Lower leg skin (tissue), 4 donors: Measurements from ENCODE around the gene TRMU. TPM values are rescaled to one million over a fixed set of nuclear protein-coding genes. Genes with fewer than 3 reads are reported as not detected.

ENCODE experiments used
- DNase-seq, 2 donors: peaks; one replicate each; pipeline ENCODE4 v3.0.0-alpha.2; 2019; ENCODE audit warnings: low spot score in 2 of 2
- H3K4me3 ChIP-seq: fragments of 200-600 bp; sonication (generic); 2 replicates; pipeline ENCODE4 v1.5.1; 2017; ENCODE audit warnings: mild to moderate bottlenecking, low read depth; ENCODE audit not compliant: poor library complexity, severe bottlenecking
- CTCF ChIP-seq, 3 donors: fragments of 450-650 bp; IDR thresholded peaks; one replicate each; pipeline ENCODE4 v1.5.1; 2016; ENCODE audit warnings: antibody characterized with exemption in 3 of 3, mild to moderate bottlenecking in 3 of 3, moderate library complexity in 2 of 3
- POLR2A ChIP-seq, 2 donors: fragments of 450-650 bp; IDR thresholded peaks; one replicate each; pipeline ENCODE4 v1.6.1; 2016 to 2017; ENCODE audit warnings: antibody characterized with exemption in 2 of 2, mild to moderate bottlenecking in 1 of 2, moderate library complexity in 1 of 2
- WGBS, 2 donors: methylation state at CpG; one replicate each; pipeline ENCODE4 v1.1.5; 2018; 5-methylcytosine and 5-hydroxymethylcytosine counted together
- intact Hi-C: fragments of 100-400 bp; cut with DNase I; formaldehyde crosslinking; loops from one replicate; pipeline ENCODE4 v1.15.0; 2023; ENCODE audit warnings: low total_unique reads
- total RNA-seq, 4 donors: library from RNA; depleted of rRNA; stranded (reverse); fragments of >200 nt; gene quantifications; one replicate each; pipeline ENCODE4 v1.1.0, GENCODE V29; 2016

The TRMU gene
- total RNA-seq, 4 donors from 2014 or later, result 26.8 to 43.5 (median 32.7) TPM

GRCh38 chr22:46331496-46331895 is 4.0 kb upstream of the TRMU start:
- 94 to 96% methylated on average over 22 to 23 of the region's 23 CpGs for WGBS, 2 donors
- TF ChIP-seq CTCF (IDR thresholded peaks at IDR 0.05), result no peak
- no peak for TF ChIP-seq POLR2A (IDR thresholded peaks at IDR 0.05)
- intact Hi-C loops, result no loop called here
- no peak overlapping the region for H3K4me3 ChIP-seq
- DNase-seq, result no peak

GRCh38 chr22:46336119-46337078 is 885 bp downstream of the TRMU start:
- TF ChIP-seq CTCF (IDR thresholded peaks at IDR 0.05) (no peak), POLR2A (IDR thresholded peaks at IDR 0.05) (no peak)
- H3K4me3 ChIP-seq, result peak overlapping the region; percentile 87
- DNase-seq, result no peak
- intact Hi-C loops, result no loop called here
- 6 to 17% methylated on average over 26 to 40 of the region's 42 CpGs for WGBS, 2 donors

DNA sequence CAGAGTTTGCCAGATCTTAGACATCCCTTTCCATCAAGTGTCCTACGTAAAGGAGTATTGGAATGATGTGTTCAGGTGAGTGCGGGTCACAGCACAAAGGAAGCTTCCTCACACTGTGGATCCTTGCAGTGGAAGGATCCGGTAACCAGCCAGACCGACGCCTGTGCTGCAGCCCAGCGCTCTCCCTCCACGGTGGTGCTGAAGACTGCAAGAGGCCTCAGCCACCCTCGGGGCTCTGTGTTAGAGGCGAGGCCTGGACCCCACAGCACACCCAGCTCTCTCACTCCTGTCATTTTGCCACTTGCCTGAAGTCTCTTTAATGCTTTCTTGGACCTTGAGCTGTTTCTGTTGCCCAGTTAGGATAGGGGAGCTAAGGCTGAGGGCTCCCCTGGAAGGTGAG is 2.4 kb downstream of the TRMU start:
- 80 to 88% methylated on average over 9 of the region's 9 CpGs for WGBS, 2 donors
- no peak for TF ChIP-seq POLR2A (IDR thresholded peaks at IDR 0.05)
- DNase-seq, result no peak
- no peak overlapping the region for H3K4me3 ChIP-seq
- intact Hi-C loops, result no loop called here

- no peak for DNase-seq
- no peak overlapping the region for H3K4me3 ChIP-seq
- intact Hi-C loops, result no loop called here
- WGBS, 2 donors, result 91% methylated on average over 8 of the region's 8 CpGs
- TF ChIP-seq POLR2A (IDR thresholded peaks at IDR 0.05) (no peak), CTCF (IDR thresholded peaks at IDR 0.05) (no peak)
Observed at GRCh38 chr22:46338636-46339035, 3.1 kb downstream of the TRMU start.

GRCh38 chr22:46339956-46340355 is 4.4 kb downstream of the TRMU start:
- 94 to 97% methylated on average over 5 of the region's 5 CpGs for WGBS, 2 donors
- TF ChIP-seq CTCF (IDR thresholded peaks at IDR 0.05) (no peak), POLR2A (IDR thresholded peaks at IDR 0.05) (no peak)
- H3K4me3 ChIP-seq, result no peak overlapping the region
- intact Hi-C loops, result no loop called here
- DNase-seq, result no peak

DNA sequence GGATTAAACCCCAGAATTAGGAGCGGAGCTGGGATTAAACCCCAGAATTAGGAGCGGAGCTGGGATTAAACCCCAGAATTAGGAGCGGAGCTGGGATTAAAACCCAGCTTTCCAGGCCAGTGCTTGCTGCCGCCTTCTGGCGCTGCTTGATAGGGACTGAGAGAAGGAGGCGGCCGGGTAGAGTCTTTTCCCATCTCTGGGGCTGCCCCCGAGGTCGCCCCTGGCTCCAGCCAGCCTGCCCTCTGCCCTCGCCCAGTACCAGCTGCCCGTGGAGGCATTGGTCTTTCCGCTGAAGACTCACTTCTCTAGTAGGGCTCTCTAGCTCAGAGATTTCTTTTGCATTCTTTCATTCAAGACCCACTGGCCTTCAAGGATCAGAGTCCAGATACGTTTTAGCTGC is 5.2 kb downstream of the TRMU start:
- intact Hi-C loops, result no loop called here
- no peak for TF ChIP-seq POLR2A (IDR thresholded peaks at IDR 0.05)
- no peak for TF ChIP-seq CTCF (IDR thresholded peaks at IDR 0.05)
- no peak overlapping the region for H3K4me3 ChIP-seq
- WGBS, 2 donors, result 91 to 94% methylated on average over 13 of the region's 13 CpGs
- no peak for DNase-seq
